Brain microvascular endothelial cell (primary cell): ENCODE data around the gene PHTF2.

Experiments
- DNase-seq: peaks from one replicate; pipeline ENCODE4 v3.0.0-alpha.2; 2020
- H3K27ac ChIP-seq: fragments of 250-450 bp; sonication (Bioruptor Pico); 2 replicates; pipeline ENCODE4 v1.5.1; 2020; ENCODE audit warnings: mild to moderate bottlenecking, moderate library complexity
- H3K27me3 ChIP-seq: fragments of 250-450 bp; sonication (Bioruptor Pico); replicated peaks from 2 replicates; pipeline ENCODE4 v1.5.1; 2020; ENCODE audit warnings: mild to moderate bottlenecking
- H3K36me3 ChIP-seq: fragments of 250-450 bp; sonication (Bioruptor Pico); replicated peaks from 2 replicates; pipeline ENCODE4 v1.5.1; 2020; ENCODE audit warnings: mild to moderate bottlenecking
- H3K4me3 ChIP-seq: 2 replicates; pipeline ENCODE4 v1.5.1; 2011; ENCODE audit warnings: low read depth, mild to moderate bottlenecking, control low read depth, low read length, moderate library complexity
- in situ Hi-C: cut with HindIII; loops from 2 replicates; pipeline ENCODE4 v1.10.0; 2017; ENCODE audit warnings: low sequenced_read_pairs, low pct_ligation_motif_present
- TF ChIP-seq, protein P1 (sequence below): IDR thresholded peaks from 2 replicates; pipeline ENCODE4 v1.5.1; 2011; ENCODE audit warnings: low read depth, mild to moderate bottlenecking, moderate library complexity, low read length, control low read depth, inconsistent platforms; ENCODE audit errors: missing control alignments

PHTF2 gene

DNA sequence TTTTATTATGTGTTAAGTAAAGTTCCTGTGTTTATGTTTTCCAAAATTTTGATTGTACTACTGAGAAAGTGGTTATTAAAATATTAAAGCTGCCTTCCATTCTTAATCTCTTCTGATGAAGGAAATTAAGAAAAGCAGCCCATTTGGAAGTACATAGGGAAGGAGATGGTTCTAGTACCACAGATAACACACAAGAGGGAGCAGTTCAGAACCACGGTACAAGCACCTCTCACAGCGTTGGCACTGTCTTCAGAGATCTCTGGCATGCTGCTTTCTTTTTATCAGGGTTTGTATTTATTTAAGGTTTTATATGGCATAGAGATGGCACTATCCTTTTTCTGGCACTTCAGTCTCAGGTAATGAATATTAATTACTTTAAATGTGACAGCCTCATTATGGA, 111.6 kb downstream of the PHTF2 start:
- no peaks in the 10 kb centered on the region for H3K36me3 ChIP-seq
- no peak overlapping the region for H3K4me3 ChIP-seq
- H3K27ac ChIP-seq, result no peak overlapping the region
- DNase-seq, result no peak
- H3K27me3 ChIP-seq, result no peaks in the 10 kb centered on the region
- TF ChIP-seq, protein P1, sequence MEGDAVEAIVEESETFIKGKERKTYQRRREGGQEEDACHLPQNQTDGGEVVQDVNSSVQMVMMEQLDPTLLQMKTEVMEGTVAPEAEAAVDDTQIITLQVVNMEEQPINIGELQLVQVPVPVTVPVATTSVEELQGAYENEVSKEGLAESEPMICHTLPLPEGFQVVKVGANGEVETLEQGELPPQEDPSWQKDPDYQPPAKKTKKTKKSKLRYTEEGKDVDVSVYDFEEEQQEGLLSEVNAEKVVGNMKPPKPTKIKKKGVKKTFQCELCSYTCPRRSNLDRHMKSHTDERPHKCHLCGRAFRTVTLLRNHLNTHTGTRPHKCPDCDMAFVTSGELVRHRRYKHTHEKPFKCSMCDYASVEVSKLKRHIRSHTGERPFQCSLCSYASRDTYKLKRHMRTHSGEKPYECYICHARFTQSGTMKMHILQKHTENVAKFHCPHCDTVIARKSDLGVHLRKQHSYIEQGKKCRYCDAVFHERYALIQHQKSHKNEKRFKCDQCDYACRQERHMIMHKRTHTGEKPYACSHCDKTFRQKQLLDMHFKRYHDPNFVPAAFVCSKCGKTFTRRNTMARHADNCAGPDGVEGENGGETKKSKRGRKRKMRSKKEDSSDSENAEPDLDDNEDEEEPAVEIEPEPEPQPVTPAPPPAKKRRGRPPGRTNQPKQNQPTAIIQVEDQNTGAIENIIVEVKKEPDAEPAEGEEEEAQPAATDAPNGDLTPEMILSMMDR, result peak; percentile 27
- in situ Hi-C loops, result no loop called here

DNA sequence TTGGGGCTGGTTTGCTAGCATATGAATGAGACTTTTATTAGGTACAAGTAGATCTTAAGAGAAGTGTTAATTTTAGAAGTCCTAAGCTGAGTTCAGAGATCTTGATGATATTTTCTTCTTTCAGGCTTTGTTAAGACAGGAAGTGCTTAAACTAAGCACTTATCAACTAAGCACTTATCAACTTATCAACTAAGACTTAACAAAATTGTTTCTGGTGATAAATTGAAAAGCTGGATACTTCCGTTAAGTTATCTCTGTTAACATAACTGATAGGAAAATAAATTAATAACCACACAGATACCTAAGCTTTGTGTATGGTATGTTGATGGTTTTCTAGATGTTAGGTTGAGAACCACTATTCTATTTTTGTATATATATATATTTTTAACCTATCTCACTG, 113.7 kb downstream of the PHTF2 start:
- Histone ChIP-seq H3K36me3 (no peaks in the 10 kb centered on the region), H3K27ac (no peak overlapping the region), H3K27me3 (no peaks in the 10 kb centered on the region), H3K4me3 (no peak overlapping the region)
- in situ Hi-C loops, result no loop called here
- TF ChIP-seq, protein P1, result no peak
- no peak for DNase-seq

DNA sequence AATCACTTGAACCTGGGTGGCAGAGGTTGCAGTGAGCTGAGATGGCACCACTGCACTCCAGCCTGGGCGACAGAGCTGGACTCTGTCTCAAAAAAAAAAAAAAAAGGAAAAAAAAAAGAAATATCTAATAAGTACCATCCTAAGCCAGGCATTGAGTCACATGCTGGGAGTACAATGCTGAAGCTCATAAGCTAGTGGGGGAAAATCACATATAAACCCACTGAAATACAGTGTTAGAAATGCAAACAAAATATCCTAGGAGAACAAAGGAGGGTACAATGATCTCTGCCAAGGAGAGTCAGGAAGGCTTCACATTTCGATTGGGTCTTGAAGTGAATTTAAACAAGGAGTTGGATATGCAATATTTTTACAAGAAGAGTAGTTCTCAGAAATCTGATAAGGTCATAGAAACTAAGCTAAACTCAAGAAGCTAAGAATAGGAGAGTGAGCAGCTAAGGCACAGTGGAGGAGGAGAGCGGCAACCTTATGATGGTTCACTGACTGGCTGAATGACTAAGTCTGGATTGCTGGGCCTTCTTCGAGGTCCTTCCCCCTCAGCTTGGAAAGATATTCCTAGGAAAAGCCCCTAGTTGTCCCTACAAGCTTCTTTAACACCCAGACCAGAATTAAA, 115.5 kb downstream of the PHTF2 start:
- H3K4me3 ChIP-seq, result no peak overlapping the region
- peak overlapping the region; percentile 20 for H3K27ac ChIP-seq
- in situ Hi-C loops, result no loop called here
- TF ChIP-seq, protein P1, result no peak
- peak; percentile 57 for DNase-seq
- H3K36me3 ChIP-seq, result no peaks in the 10 kb centered on the region
- no peaks in the 10 kb centered on the region for H3K27me3 ChIP-seq

DNA sequence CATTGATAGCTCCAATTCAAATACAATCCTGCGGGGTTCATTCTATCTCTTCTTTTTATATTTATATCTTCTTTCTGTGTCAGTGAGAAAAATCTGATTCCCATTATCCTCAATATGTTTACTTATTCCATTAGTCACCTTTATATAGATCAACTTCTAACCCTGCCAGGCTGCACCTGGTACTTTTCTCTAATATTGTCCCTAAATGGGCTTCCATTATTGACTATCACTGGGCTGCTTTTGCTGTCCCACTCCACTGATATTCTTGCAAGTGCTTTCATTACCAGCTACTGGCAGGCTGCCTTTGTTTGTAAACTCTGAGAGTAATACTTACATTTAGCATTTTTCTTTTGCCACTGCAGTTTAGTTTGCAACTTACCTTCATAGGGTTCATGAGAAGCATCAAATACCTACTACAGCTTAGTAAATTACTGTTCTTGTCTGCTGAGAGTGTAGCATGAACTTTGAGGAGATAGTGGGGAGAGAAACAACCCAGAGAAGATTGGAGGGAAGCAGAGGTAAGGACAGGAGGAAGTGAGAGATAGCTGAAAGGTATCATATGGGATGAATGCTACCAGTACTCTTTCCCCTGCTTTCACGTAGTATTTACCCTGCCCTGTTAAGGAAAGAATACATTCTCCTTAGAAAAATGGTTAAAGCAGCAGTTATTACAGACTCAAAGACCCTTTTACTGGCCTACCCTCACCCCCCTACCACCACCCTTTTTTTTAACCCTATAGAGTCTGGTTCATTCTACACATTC, 119.1 kb downstream of the PHTF2 start:
- no peak for DNase-seq
- Histone ChIP-seq H3K4me3 (no peak overlapping the region), H3K36me3 (peaks cover 2% of the 10 kb centered on the region), H3K27ac (no peak overlapping the region), H3K27me3 (no peaks in the 10 kb centered on the region)
- TF ChIP-seq, protein P1, result no peak
- in situ Hi-C loops, result no loop called here

DNA sequence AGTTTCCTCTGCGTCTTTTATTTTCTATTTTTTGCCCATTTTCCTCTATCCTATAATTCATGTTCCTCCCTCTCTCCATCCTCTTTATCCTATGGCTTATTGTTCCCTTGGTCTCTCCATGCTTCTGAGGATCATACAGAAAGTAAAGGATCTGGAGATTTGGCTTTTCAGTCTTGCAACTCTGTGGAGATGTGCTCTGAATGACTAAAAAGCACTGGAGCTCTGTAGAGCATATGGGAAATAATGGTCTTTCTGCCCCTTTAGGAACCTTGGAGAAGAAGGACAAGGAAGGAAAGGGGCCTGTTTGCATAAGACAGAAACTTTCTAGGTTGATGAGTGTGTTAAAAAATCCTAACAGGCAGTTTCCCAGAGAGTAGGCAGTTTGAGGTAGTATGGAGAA, 120.1 kb downstream of the PHTF2 start:
- Histone ChIP-seq H3K27me3 (no peaks in the 10 kb centered on the region), H3K27ac (no peak overlapping the region), H3K36me3 (peaks cover 2% of the 10 kb centered on the region), H3K4me3 (no peak overlapping the region)
- TF ChIP-seq, protein P1, result no peak
- in situ Hi-C loops, result no loop called here
- no peak for DNase-seq
